Dendritic cell treated with granulocyte-macrophage colony-stimulating factor and Interleukin-4, amounts not matched to agents 40 ng/mL and 50 ng/mL, for 4 days (primary cell): ENCODE data around the gene ZNF346.

Source experiments
- H3K27ac Mint-ChIP-seq: one replicate; pipeline ENCODE4 v1.8.0; 2022; ENCODE audit warnings: mild to moderate bottlenecking, mixed read lengths
- H3K27me3 Mint-ChIP-seq: one replicate; pipeline ENCODE4 v1.8.0; 2022; ENCODE audit warnings: mild to moderate bottlenecking, mixed read lengths
- H3K36me3 Mint-ChIP-seq: one replicate; pipeline ENCODE4 v1.8.0; 2022; ENCODE audit warnings: low read depth, mixed read lengths
- H3K4me1 Mint-ChIP-seq: one replicate; pipeline ENCODE4 v1.8.0; 2022; ENCODE audit warnings: low read depth, mixed read lengths
- H3K4me3 Mint-ChIP-seq: one replicate; pipeline ENCODE4 v1.8.0; 2022; ENCODE audit warnings: mild to moderate bottlenecking, moderate library complexity, mixed read lengths
- H3K9me3 Mint-ChIP-seq: one replicate; pipeline ENCODE4 v1.8.0; 2022; ENCODE audit warnings: mixed read lengths
- intact Hi-C: fragments of 100-400 bp; cut with micrococcal nuclease; formaldehyde crosslinking; loops from one replicate; pipeline ENCODE4 v1.15.0; 2022

ZNF346 gene

DNA sequence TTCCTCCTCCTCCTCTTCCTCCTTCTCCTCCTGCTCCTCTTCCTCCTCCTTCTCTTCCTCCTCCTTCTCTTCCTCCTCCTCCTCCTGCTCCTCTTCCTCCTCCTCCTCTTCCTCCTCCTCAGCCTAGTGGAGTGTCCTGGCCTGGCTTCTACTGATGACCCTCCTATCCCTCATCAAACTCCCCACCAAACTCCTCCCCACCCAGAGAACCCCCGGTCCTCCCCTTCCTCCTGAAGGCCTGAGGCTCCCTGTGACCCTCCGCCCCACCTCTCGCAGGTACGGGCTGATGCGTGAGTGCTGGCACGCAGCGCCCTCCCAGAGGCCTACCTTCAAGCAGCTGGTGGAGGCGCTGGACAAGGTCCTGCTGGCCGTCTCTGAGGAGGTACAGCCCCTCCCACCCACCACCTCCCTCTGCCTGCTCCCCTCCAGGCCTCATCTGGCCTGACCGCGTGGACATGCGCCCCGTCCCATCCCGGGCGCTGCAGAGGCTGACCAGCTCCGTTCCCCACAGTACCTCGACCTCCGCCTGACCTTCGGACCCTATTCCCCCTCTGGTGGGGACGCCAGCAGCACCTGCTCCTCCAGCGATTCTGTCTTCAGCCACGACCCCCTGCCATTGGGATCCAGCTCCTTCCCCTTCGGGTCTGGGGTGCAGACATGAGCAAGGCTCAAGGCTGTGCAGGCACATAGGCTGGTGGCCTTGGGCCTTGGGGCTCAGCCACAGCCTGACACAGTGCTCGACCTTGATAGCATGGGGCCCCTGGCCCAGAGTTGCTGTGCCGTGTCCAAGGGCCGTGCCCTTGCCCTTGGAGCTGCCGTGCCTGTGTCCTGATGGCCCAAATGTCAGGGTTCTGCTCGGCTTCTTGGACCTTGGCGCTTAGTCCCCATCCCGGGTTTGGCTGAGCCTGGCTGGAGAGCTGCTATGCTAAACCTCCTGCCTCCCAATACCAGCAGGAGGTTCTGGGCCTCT lies 74.8 kb downstream of the ZNF346 start:
- no peaks in the 10 kb centered on the region for H3K9me3 Mint-ChIP-seq
- H3K36me3 Mint-ChIP-seq, result no peaks in the 10 kb centered on the region
- no peak overlapping the region for H3K27ac Mint-ChIP-seq
- H3K27me3 Mint-ChIP-seq, result peaks cover 7% of the 10 kb centered on the region
- H3K4me1 Mint-ChIP-seq, result no peaks in the 10 kb centered on the region
- H3K4me3 Mint-ChIP-seq, result no peak overlapping the region
- intact Hi-C loops, result no loop called here

GRCh38 chr5:177098120-177098469 lies 75.6 kb downstream of the ZNF346 start:
- no peaks in the 10 kb centered on the region for H3K9me3 Mint-ChIP-seq
- no peak overlapping the region for H3K27ac Mint-ChIP-seq
- intact Hi-C loops, result no loop called here
- H3K27me3 Mint-ChIP-seq, result peaks cover 9% of the 10 kb centered on the region
- H3K4me3 Mint-ChIP-seq, result no peak overlapping the region
- no peaks in the 10 kb centered on the region for H3K4me1 Mint-ChIP-seq
- H3K36me3 Mint-ChIP-seq, result no peaks in the 10 kb centered on the region

DNA sequence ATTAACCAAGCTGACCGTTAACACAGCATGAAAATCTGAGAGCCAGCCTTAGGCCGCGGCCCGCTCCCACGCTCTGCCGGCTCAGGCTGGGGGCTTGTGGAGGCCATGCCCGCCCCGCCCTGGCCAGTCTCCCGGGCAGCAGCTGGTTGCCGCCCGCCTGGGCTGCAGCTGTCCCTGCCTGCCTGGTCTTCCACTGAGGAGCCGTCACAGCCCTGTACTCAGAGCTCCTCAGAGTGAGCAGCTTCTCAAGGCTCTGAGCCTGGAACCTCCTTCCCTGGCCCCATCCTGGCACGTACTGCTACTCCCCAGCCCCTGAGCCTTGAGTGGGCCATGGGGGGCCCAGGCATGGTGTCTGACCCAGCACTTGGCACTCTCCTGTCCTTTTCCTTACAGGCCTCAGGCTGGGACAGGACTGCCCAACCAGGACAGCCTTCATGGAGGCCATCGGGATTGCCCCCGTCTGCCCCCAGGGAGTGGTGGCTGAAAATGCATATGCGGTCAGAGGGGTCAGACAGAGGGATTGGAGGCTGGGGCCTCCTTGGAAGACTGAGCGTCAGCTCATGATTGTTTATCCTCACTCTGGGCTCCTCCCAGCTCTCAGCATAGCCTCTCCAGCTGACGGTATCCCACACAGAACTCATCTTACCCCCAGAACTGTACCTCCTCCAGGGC lies 76.1 kb downstream of the ZNF346 start:
- Mint-ChIP-seq H3K36me3 (no peaks in the 10 kb centered on the region), H3K4me3 (no peak overlapping the region), H3K4me1 (no peaks in the 10 kb centered on the region), H3K27me3 (peaks cover 12% of the 10 kb centered on the region), H3K27ac (no peak overlapping the region), H3K9me3 (no peaks in the 10 kb centered on the region)
- intact Hi-C loops, result no loop called here

DNA sequence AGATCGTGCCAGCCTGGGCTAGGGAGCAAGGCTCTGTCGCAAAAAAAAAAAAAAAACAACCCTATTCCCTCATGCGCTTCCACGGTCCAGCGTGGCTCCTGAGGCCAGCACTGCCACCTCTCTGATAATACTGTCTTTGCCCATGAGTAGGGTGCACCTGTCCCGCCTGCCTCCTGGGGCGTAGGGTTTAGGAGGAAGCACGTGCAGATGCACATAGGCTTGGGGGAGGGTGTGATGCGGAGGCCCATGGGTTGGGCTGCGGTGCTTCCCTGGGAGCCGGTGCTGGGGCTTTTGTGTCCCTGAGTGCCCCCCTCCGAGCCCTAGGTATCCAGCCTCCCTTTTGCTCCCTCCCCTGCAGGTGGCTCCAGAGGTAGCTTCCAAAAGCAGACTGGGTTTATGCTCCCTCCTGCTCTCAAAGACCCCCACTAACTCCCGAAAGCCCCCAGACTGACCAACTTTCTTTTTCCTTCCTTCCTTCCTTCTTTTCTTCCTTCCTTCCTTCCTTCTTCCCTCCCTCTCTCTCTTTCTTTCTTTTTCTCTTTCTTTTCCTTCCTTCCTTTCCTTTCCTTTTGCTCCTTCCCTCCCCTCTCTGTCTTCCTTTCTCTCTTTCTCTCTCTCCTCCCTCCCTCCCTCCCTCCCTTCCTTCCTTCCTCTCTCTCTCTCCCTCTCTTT lies 77.1 kb downstream of the ZNF346 start:
- Mint-ChIP-seq H3K36me3 (no peaks in the 10 kb centered on the region), H3K27ac (no peak overlapping the region), H3K4me3 (no peak overlapping the region), H3K9me3 (no peaks in the 10 kb centered on the region), H3K4me1 (no peaks in the 10 kb centered on the region), H3K27me3 (peaks cover 21% of the 10 kb centered on the region)
- intact Hi-C loops, result no loop called here

- intact Hi-C loops, result no loop called here
- Mint-ChIP-seq H3K4me1 (no peaks in the 10 kb centered on the region), H3K27me3 (peaks cover 21% of the 10 kb centered on the region), H3K9me3 (no peaks in the 10 kb centered on the region), H3K36me3 (no peaks in the 10 kb centered on the region), H3K27ac (no peak overlapping the region), H3K4me3 (no peak overlapping the region)
These were observed 78.2 kb downstream of the ZNF346 start for GRCh38 chr5:177100714-177101121.

GRCh38 chr5:177103523-177104253 lies 81.2 kb downstream of the ZNF346 start:
- Mint-ChIP-seq H3K27ac (no peak overlapping the region), H3K9me3 (no peaks in the 10 kb centered on the region), H3K4me3 (no peak overlapping the region), H3K4me1 (no peaks in the 10 kb centered on the region), H3K27me3 (peaks cover 21% of the 10 kb centered on the region), H3K36me3 (no peaks in the 10 kb centered on the region)
- intact Hi-C loops, result no loop called here

GRCh38 chr5:177105691-177106476 lies 83.4 kb downstream of the ZNF346 start:
- Mint-ChIP-seq H3K4me3 (no peak overlapping the region), H3K27ac (no peak overlapping the region), H3K36me3 (no peaks in the 10 kb centered on the region), H3K27me3 (peaks cover 15% of the 10 kb centered on the region), H3K9me3 (no peaks in the 10 kb centered on the region), H3K4me1 (no peaks in the 10 kb centered on the region)
- intact Hi-C loops, result no loop called here

DNA sequence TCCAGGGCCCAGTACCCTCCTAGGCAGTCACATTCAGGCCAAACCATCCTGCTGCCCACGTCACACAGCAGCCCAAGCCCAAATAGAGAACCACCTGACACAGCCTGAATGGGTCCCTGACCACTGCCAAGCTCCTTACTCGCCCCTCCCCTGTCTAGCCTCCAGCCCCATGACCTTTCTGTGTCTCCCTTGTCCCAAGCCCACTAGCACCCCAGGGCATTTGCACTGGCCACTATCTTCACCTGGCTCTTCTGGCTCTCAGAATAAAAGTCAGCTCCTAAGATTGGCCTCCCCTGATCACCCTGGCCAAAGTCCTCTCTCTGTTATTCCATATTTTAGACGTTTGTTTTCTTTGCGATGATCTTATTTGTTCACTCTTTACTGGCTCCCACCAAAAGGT lies 84.7 kb downstream of the ZNF346 start:
- H3K36me3 Mint-ChIP-seq, result no peaks in the 10 kb centered on the region
- peaks cover 6% of the 10 kb centered on the region for H3K4me1 Mint-ChIP-seq
- no peak overlapping the region for H3K4me3 Mint-ChIP-seq
- no peaks in the 10 kb centered on the region for H3K9me3 Mint-ChIP-seq
- intact Hi-C loops, result no loop called here
- H3K27ac Mint-ChIP-seq, result no peak overlapping the region
- peaks cover 15% of the 10 kb centered on the region for H3K27me3 Mint-ChIP-seq

DNA sequence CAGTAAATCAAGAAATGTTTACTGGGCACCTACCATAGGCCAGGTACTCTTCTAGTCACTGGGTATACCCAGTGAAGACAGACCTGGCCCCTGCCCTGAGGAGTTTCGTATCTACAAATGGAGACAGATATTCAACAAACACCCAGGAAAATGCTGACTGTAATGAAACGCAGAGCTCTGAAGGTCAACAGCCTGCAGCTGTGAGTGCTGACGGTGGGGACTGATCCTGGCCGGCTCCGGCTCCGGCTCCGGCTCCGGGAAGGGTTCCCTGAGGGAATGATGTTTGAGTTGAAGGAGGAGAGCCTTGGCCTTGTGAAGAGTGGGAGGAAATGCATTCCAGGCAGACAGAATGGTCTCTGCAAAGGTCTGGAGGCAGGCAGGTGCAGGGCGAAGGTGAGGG lies 87.3 kb downstream of the ZNF346 start:
- Mint-ChIP-seq H3K27ac (no peak overlapping the region), H3K9me3 (no peaks in the 10 kb centered on the region), H3K4me1 (peaks cover 19% of the 10 kb centered on the region), H3K36me3 (no peaks in the 10 kb centered on the region), H3K27me3 (peaks cover 2% of the 10 kb centered on the region), H3K4me3 (no peak overlapping the region)
- intact Hi-C loops, result loop anchor here (5.0 to 10.0 kb wide), 2 partner anchors 135 to 453 kb away; no protein-coding TSS in a partner anchor

DNA sequence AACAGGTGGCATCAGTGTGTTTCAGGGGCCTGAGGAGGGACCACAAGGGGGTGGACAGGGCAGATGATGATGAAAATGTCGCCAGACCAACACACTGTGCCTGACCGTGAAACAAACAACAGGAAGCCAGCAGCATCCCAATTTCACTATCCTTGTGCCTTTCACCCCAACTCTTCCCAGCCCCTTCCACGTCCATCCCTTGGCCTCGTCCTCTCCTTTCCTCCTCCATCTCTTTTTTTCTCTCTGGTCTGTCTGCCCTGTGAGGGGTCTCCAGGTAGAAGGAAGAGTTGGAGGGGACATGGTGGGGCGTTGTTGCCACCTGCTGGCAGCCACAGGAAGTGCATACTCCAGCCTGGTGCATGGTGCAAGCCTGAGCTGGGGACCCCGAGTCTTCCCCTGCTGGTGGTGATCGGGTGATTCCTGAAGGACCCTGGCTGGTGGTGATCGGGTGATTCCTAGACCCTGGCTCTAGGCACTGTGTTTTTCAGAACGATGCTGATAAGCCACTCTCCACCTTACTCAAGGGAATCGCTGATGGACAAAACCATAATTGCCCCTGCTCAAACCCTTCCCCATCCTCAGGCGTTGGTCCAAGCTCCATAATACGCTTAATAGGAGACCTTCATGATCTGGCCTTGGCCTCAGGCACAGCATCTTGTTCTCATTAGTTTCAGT lies 89.4 kb downstream of the ZNF346 start:
- intact Hi-C loops, result loop anchor here (5.0 to 10.0 kb wide), 2 partner anchors 133 to 455 kb away; no protein-coding TSS in a partner anchor

DNA sequence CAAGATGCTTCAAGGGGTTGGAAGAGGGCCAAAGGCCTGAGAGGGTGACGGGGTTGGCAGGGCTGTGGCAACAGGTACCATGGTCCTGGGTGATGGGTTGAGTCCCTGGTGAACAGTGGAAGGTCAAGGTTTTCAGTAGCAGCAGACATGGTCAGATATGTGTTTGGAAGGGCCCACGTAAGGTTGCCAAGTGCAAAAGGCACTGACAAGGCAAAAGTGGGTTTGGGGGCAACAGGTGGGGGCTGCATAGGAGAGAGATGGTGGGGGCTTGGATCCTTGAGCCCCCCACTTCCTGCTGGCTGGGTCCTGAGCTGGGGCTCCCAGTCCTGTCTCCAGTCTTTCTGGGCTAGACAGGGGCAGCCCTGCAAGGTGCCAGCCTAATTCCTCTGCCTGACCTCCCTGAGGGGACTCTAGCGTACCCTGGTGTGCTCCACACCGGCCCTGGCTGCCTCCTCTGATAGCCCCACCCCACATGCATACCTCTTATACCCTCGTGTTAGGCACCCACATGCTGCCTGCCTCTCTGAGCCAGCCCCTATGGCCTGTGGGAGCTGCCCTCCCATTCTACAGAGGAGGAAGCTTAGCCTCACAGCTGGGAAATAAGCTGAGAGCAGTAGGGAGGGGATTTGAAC lies 90.2 kb downstream of the ZNF346 start:
- intact Hi-C loops, result loop anchor here (5.0 to 10.0 kb wide), 2 partner anchors 132 to 455 kb away; no protein-coding TSS in a partner anchor
- Mint-ChIP-seq H3K9me3 (no peaks in the 10 kb centered on the region), H3K36me3 (no peaks in the 10 kb centered on the region), H3K27me3 (peaks cover 2% of the 10 kb centered on the region), H3K4me3 (no peak overlapping the region), H3K4me1 (peaks cover 38% of the 10 kb centered on the region), H3K27ac (no peak overlapping the region)

More for the DNA sequence above, 89.4 kb downstream of the ZNF346 start:
- Mint-ChIP-seq H3K9me3 (no peaks in the 10 kb centered on the region), H3K36me3 (no peaks in the 10 kb centered on the region), H3K27ac (no peak overlapping the region), H3K4me3 (no peak overlapping the region), H3K27me3 (peaks cover 2% of the 10 kb centered on the region), H3K4me1 (peaks cover 33% of the 10 kb centered on the region)
